GM12891 (cell line): ENCODE results near the gene ZNF605.

ENCODE experiments used
- POLR2A ChIP-seq: IDR thresholded peaks from 2 replicates; pipeline ENCODE4 v1.6.1; 2011; ENCODE audit warnings: low read depth, low read length, control low read depth
- POLR2AphosphoS5 ChIP-seq: IDR thresholded peaks from 2 replicates; pipeline ENCODE4 v1.6.1; 2011; ENCODE audit warnings: low read depth, low read length, control low read depth

DNA sequence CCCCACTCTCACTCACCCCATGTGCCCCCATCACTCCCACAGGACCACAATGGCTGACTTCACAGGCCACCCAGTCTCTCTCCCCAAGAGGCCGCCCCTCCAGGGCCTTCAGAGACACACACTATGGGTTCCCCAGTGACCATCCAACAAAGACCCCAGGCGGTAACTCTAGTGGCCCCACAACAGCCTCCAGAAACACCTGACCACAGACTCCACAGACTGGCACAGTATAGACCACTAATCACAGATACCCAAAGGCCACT lies 3.0 kb downstream of the ZNF605 start:
- TF ChIP-seq POLR2AphosphoS5, result no peak
- TF ChIP-seq POLR2A, result no peak
